ENCODE measurements around the gene FAM50B. TPM values are rescaled to one million over a fixed set of nuclear protein-coding genes. Genes with fewer than 3 reads are reported as not detected.

Gene FAM50B
- total RNA-seq, 1 experiment from 2014 or later, result 4.3 TPM

GRCh38 chr6:3881711-3882421 is 32.7 kb downstream of the FAM50B start:
- intact Hi-C loops (cut with micrococcal nuclease), result no loop called here
- no peak for DNase-seq (ENCODE audit: unreplicated experiment)
- no peak for TF ChIP-seq CTCF (IDR thresholded peaks at IDR 0.05; ENCODE audit: unreplicated experiment)
- peaks cover 13% of the 10 kb centered on the region for H3K4me1 Mint-ChIP-seq (ENCODE audit: insufficient read depth, unreplicated experiment)
- H3K27ac Mint-ChIP-seq (ENCODE audit: low read depth, unreplicated experiment), result no peak overlapping the region
- no peaks in the 10 kb centered on the region for H3K27me3 Mint-ChIP-seq (ENCODE audit: insufficient read depth, unreplicated experiment)
- no TSS peak for BruUV-seq (replicated peaks)
- ChIA-PET CTCF (no interaction called here), POLR2A (no interaction called here)
- no peaks in the 10 kb centered on the region for H3K36me3 Mint-ChIP-seq (ENCODE audit: insufficient read depth, unreplicated experiment)
- no peaks in the 10 kb centered on the region for H3K9me3 Mint-ChIP-seq (ENCODE audit: unreplicated experiment)
- H3K4me3 Mint-ChIP-seq (ENCODE audit: unreplicated experiment), result no peak overlapping the region

GRCh38 chr6:3882431-3882830 is 33.3 kb downstream of the FAM50B start:
- POLR2A ChIA-PET, result no interaction called here
- no peak for TF ChIP-seq CTCF (IDR thresholded peaks at IDR 0.05; ENCODE audit: unreplicated experiment)
- no peaks in the 10 kb centered on the region for H3K36me3 Mint-ChIP-seq (ENCODE audit: insufficient read depth, unreplicated experiment)
- no peak for DNase-seq (ENCODE audit: unreplicated experiment)
- intact Hi-C loops (cut with micrococcal nuclease), result no loop called here
- H3K27ac Mint-ChIP-seq (ENCODE audit: low read depth, unreplicated experiment), result no peak overlapping the region
- BruUV-seq (replicated peaks), result no TSS peak
- H3K9me3 Mint-ChIP-seq (ENCODE audit: unreplicated experiment), result no peaks in the 10 kb centered on the region
- no peaks in the 10 kb centered on the region for H3K27me3 Mint-ChIP-seq (ENCODE audit: insufficient read depth, unreplicated experiment)
- no peak overlapping the region for H3K4me3 Mint-ChIP-seq (ENCODE audit: unreplicated experiment)
- H3K4me1 Mint-ChIP-seq (ENCODE audit: insufficient read depth, unreplicated experiment), result peaks cover 10% of the 10 kb centered on the region
- CTCF ChIA-PET, result no interaction called here

GRCh38 chr6:3882866-3883265 is 33.7 kb downstream of the FAM50B start:
- Mint-ChIP-seq H3K4me1 (ENCODE audit: insufficient read depth, unreplicated experiment) (peaks cover 10% of the 10 kb centered on the region), H3K27me3 (ENCODE audit: insufficient read depth, unreplicated experiment) (no peaks in the 10 kb centered on the region), H3K36me3 (ENCODE audit: insufficient read depth, unreplicated experiment) (no peaks in the 10 kb centered on the region), H3K4me3 (ENCODE audit: unreplicated experiment) (no peak overlapping the region), H3K27ac (ENCODE audit: low read depth, unreplicated experiment) (no peak overlapping the region), H3K9me3 (ENCODE audit: unreplicated experiment) (no peaks in the 10 kb centered on the region)
- intact Hi-C loops (cut with micrococcal nuclease), result no loop called here
- ChIA-PET POLR2A (no interaction called here), CTCF (no interaction called here)
- no peak for TF ChIP-seq CTCF (IDR thresholded peaks at IDR 0.05; ENCODE audit: unreplicated experiment)
- DNase-seq (ENCODE audit: unreplicated experiment), result peak; percentile 30
- BruUV-seq (replicated peaks), result no TSS peak

GRCh38 chr6:3884007-3884745 is 35.0 kb downstream of the FAM50B start:
- intact Hi-C loops (cut with micrococcal nuclease), result no loop called here
- POLR2A ChIA-PET, result interaction anchor here (0.7 to 1.6 kb wide), 2 partner anchors 8 to 358 kb away, joined by 3 read pairs; no protein-coding TSS in a partner anchor
- no TSS peak for BruUV-seq (replicated peaks)

More at GRCh38 chr6:3884007-3884745, 35.0 kb downstream of the FAM50B start:
- no peak for TF ChIP-seq CTCF (IDR thresholded peaks at IDR 0.05; ENCODE audit: unreplicated experiment)
- Mint-ChIP-seq H3K4me3 (ENCODE audit: unreplicated experiment) (no peak overlapping the region), H3K4me1 (ENCODE audit: insufficient read depth, unreplicated experiment) (peaks cover 10% of the 10 kb centered on the region), H3K27ac (ENCODE audit: low read depth, unreplicated experiment) (no peak overlapping the region), H3K27me3 (ENCODE audit: insufficient read depth, unreplicated experiment) (no peaks in the 10 kb centered on the region), H3K36me3 (ENCODE audit: insufficient read depth, unreplicated experiment) (no peaks in the 10 kb centered on the region), H3K9me3 (ENCODE audit: unreplicated experiment) (no peaks in the 10 kb centered on the region)
- CTCF ChIA-PET, result interaction anchor here (0.6 to 1.9 kb wide), 10 partner anchors 9 to 141 kb away, joined by 3 to 7 read pairs (median 4); partner anchors contain the start of gene FAM50B
- no peak for DNase-seq (ENCODE audit: unreplicated experiment)

Measured in MCF 10A (cell line).